HCT116 (cell line): ENCODE data around the gene VSTM2B. TPM values are rescaled to one million over a fixed set of nuclear protein-coding genes. Genes with fewer than 3 reads are reported as not detected.

Experiments
- ATAC-seq: fragments of 200-7000 bp; cut with Tn5 transposase; 2 replicates; pipeline ENCODE4 v1.9.1; 2020; ENCODE audit warnings: mild to moderate bottlenecking, moderate library complexity
- BruUV-seq: library from RNA; stranded (reverse); fragments of 400-500 nt; replicated peaks from 2 replicates; lab custom pipeline; 2021; lab: Mats Ljungman, UMichigan
- CTCF ChIA-PET: fragments of 300-600 bp; sonication (Branson Sonifier 250); formaldehyde crosslinking; loops from one replicate; lab custom pipeline; 2021; ENCODE audit warnings: antibody characterized with exemption; lab: Charles Lee
- POLR2A ChIA-PET: fragments of 300-600, 350-600 bp; sonication (Branson Sonifier 250); formaldehyde crosslinking; loops from one replicate; lab custom pipeline; 2021; ENCODE audit warnings: antibody characterized with exemption; lab: Charles Lee
- RAD21 ChIA-PET, 2 experiments: fragments of 300-600 bp; sonication (Branson Sonifier 250); formaldehyde crosslinking; loops; one replicate each; lab custom pipeline; 2023; ENCODE audit warnings: low total read pairs in 2 of 2; ENCODE audit not compliant: uncharacterized antibody in 2 of 2, unreplicated experiment in 2 of 2, low non-redundant PET in 1 of 2; lab: Charles Lee
- DNase-seq: peaks from one replicate; pipeline ENCODE4 v3.0.0-alpha.2; 2010; ENCODE audit warnings: low read depth, low spot score
- H2AFZ ChIP-seq: fragments of 200-600 bp; shearing (Covaris generic), sonication (generic); 2 replicates; pipeline ENCODE4 v1.6.1; 2017; ENCODE audit warnings: low read depth, mixed run types, mixed read lengths, antibody characterized with exemption, low read length; ENCODE audit not compliant: poor library complexity, severe bottlenecking
- H3K27ac ChIP-seq: 2 replicates; pipeline ENCODE4 v1.5.1; 2012; ENCODE audit warnings: low read depth, low read length
- H3K27me3 ChIP-seq: fragments of 200-600 bp; sonication (generic); 2 replicates; pipeline ENCODE4 v1.6.1; 2016; ENCODE audit warnings: mixed run types, low read length, mixed read lengths; ENCODE audit not compliant: insufficient read depth
- H3K36me3 ChIP-seq, 2 experiments: fragments of 200-500 bp in 1 of 2; fragments of 200-600 bp in 1 of 2; sonication (Bioruptor generic) in 1 of 2; sonication (generic) in 1 of 2; 2 replicates each; pipeline versions ENCODE4 v1.5.1 to v1.6.1; 2014 to 2016; ENCODE audit warnings: low read length in 2 of 2, inconsistent platforms in 1 of 2, mixed read lengths in 1 of 2, mixed run types in 1 of 2; ENCODE audit not compliant: insufficient read depth in 2 of 2, control insufficient read depth in 1 of 2
- H3K4me1 ChIP-seq, 2 experiments: fragments of 200-600 bp in 1 of 2; sonication (generic) in 1 of 2; 2 replicates each; pipeline versions ENCODE4 v1.5.1 to v1.6.1; 2012 to 2017; ENCODE audit warnings: low read length in 2 of 2, inconsistent platforms in 1 of 2, mild to moderate bottlenecking in 1 of 2, mixed read lengths in 1 of 2, mixed run types in 1 of 2, moderate library complexity in 1 of 2; ENCODE audit not compliant: insufficient read depth in 2 of 2, control insufficient read depth in 1 of 2
- H3K4me2 ChIP-seq: fragments of 200-600 bp; sonication (generic); 2 replicates; pipeline ENCODE4 v1.6.1; 2017; ENCODE audit warnings: mixed run types, low read length, mixed read lengths
- H3K4me3 ChIP-seq, 2 experiments: fragments of 200-600 bp in 1 of 2; sonication (generic) in 1 of 2; replicated peaks in 1 of 2; 2 replicates each; pipeline ENCODE4 v1.5.1; 2011 to 2016; ENCODE audit warnings: low read length in 2 of 2, control low read depth in 1 of 2, low read depth in 1 of 2, mild to moderate bottlenecking in 1 of 2, mixed read lengths in 1 of 2, mixed run types in 1 of 2
- H3K79me2 ChIP-seq: fragments of 200-600 bp; sonication (generic); 2 replicates; pipeline ENCODE4 v1.6.1; 2017; ENCODE audit warnings: mild to moderate bottlenecking, mixed run types, low read length, moderate library complexity, mixed read lengths; ENCODE audit not compliant: insufficient read depth
- H3K9ac ChIP-seq: fragments of 200-600 bp; sonication (generic); 2 replicates; pipeline ENCODE4 v1.6.1; 2016; ENCODE audit warnings: low read length, mixed read lengths
- H3K9me2 ChIP-seq: fragments of 200-600 bp; sonication (generic), shearing (Covaris generic); 2 replicates; pipeline ENCODE4 v1.6.1; 2017; ENCODE audit warnings: mixed run types, mild to moderate bottlenecking, moderate library complexity; ENCODE audit not compliant: insufficient read depth
- H3K9me3 ChIP-seq, 2 experiments: fragments of 200-500 bp in 1 of 2; fragments of 200-600 bp in 1 of 2; sonication (Bioruptor generic) in 1 of 2; sonication (generic) in 1 of 2; 2 replicates each; pipeline ENCODE4 v1.6.1; 2014 to 2017; ENCODE audit warnings: low read length in 2 of 2, mixed read lengths in 2 of 2, inconsistent platforms in 1 of 2, low read depth in 1 of 2, mild to moderate bottlenecking in 1 of 2, mixed run types in 1 of 2, moderate library complexity in 1 of 2; ENCODE audit not compliant: control insufficient read depth in 1 of 2, insufficient read depth in 1 of 2
- H4K20me1 ChIP-seq: fragments of 200-600 bp; sonication (generic), shearing (Covaris generic); 2 replicates; pipeline ENCODE4 v1.6.1; 2017; ENCODE audit warnings: mixed run types, mild to moderate bottlenecking, moderate library complexity; ENCODE audit not compliant: insufficient read depth
- ATF3 ChIP-seq: IDR thresholded peaks from 2 replicates; pipeline ENCODE4 v1.6.1; 2012
- CBX3 ChIP-seq: IDR thresholded peaks from 2 replicates; pipeline ENCODE4 v1.6.1; 2012; ENCODE audit warnings: low read depth
- EGR1 ChIP-seq: IDR thresholded peaks from 2 replicates; pipeline ENCODE4 v1.6.1; 2012; ENCODE audit warnings: low read depth
- EZH2 ChIP-seq: fragments of 200-600 bp; sonication (generic); IDR thresholded peaks from 2 replicates; pipeline ENCODE4 v1.6.1; 2017; ENCODE audit warnings: antibody characterized with exemption, mixed run types
- FOSL1 ChIP-seq: IDR thresholded peaks from 2 replicates; pipeline ENCODE4 v1.6.1; 2012; ENCODE audit warnings: low read depth
- JUND ChIP-seq: IDR thresholded peaks from 2 replicates; pipeline ENCODE4 v1.6.1; 2012
- POLR2A ChIP-seq: IDR thresholded peaks from 2 replicates; pipeline ENCODE4 v1.7.0; 2011; ENCODE audit warnings: borderline replicate concordance; ENCODE audit not compliant: insufficient read depth, insufficient read length; ENCODE audit errors: extremely low read depth
- POLR2AphosphoS5 ChIP-seq: IDR thresholded peaks from 2 replicates; pipeline ENCODE4 v1.6.1; 2011; ENCODE audit warnings: mild to moderate bottlenecking, low read depth, low read length, moderate library complexity
- SIN3A ChIP-seq: IDR thresholded peaks from 2 replicates; pipeline ENCODE4 v1.6.1; 2012; ENCODE audit warnings: low read depth
- SP1 ChIP-seq: IDR thresholded peaks from 2 replicates; pipeline ENCODE4 v1.6.1; 2012; ENCODE audit warnings: low read depth
- SRF ChIP-seq: IDR thresholded peaks from 2 replicates; pipeline ENCODE4 v1.6.1; 2012; ENCODE audit warnings: low read depth
- TCF7L2 ChIP-seq: IDR thresholded peaks from 2 replicates; pipeline ENCODE4 v1.7.0; 2011; ENCODE audit warnings: borderline replicate concordance, inconsistent platforms; ENCODE audit not compliant: insufficient read depth, insufficient read length; ENCODE audit errors: extremely low read depth
- YY1 ChIP-seq: IDR thresholded peaks from 2 replicates; pipeline ENCODE4 v1.6.1; 2011; ENCODE audit warnings: low read length, low read depth, moderate library complexity, mild to moderate bottlenecking; ENCODE audit not compliant: insufficient replicate concordance; ENCODE audit errors: extremely low read depth
- ZBTB33 ChIP-seq: IDR thresholded peaks from 2 replicates; pipeline ENCODE4 v1.6.1; 2011; ENCODE audit warnings: mild to moderate bottlenecking, low read length, moderate library complexity; ENCODE audit not compliant: insufficient replicate concordance; ENCODE audit errors: extremely low read depth
- ZNF274 ChIP-seq: fragments of 200-500 bp; sonication (Bioruptor generic); IDR thresholded peaks from 2 replicates; pipeline ENCODE4 v1.6.1; 2014; ENCODE audit warnings: mild to moderate bottlenecking, low read depth, low read length, inconsistent platforms
- intact Hi-C: fragments of 100-400 bp; cut with micrococcal nuclease; formaldehyde crosslinking; loops from 2 replicates; pipeline ENCODE4 v1.10.0; 2022
- total RNA-seq: library from RNA; stranded (reverse); gene quantifications from one replicate; pipeline ENCODE4 v1.2.1, GENCODE V29; 2021; ENCODE audit not compliant: unreplicated experiment

Gene VSTM2B
- total RNA-seq, 1 experiment from 2014 or later: not detected

- no peaks in the 10 kb centered on the region for H3K36me3 ChIP-seq
- no peaks in the 10 kb centered on the region for H4K20me1 ChIP-seq
- RAD21 ChIA-PET: no interaction called here
- CTCF ChIA-PET: no interaction called here
- H3K9ac ChIP-seq: no peak overlapping the region
- ATAC-seq (no peak), DNase-seq (no peak)
- H3K27me3 ChIP-seq: 0 out of 2 replicates have a peak, but pooled peaks cover 6% of the 10 kb centered on the region
- POLR2A ChIA-PET: no interaction called here
- BruUV-seq: no TSS peak
- no peak for TF ChIP-seq JUND
- TF ChIP-seq SP1: no peak
- TF ChIP-seq EZH2: no peak
- no peak for TF ChIP-seq POLR2A
- TF ChIP-seq SRF: no peak
- TF ChIP-seq, all 23 proteins: peak for 0
- Histone ChIP-seq H3K27ac (no peak overlapping the region), H3K9me3 (no peaks in the 10 kb centered on the region), H3K4me2 (no peak overlapping the region), H3K4me1 (no peaks in the 10 kb centered on the region), H3K79me2 (no peaks in the 10 kb centered on the region), H3K9me2 (no peaks in the 10 kb centered on the region), H2AFZ (no peak overlapping the region), H3K4me3 (no peak overlapping the region)
- intact Hi-C loops: no loop called here
Measured at GRCh38 chr19:29549105-29550070, 23.6 kb downstream of the VSTM2B start.

DNA sequence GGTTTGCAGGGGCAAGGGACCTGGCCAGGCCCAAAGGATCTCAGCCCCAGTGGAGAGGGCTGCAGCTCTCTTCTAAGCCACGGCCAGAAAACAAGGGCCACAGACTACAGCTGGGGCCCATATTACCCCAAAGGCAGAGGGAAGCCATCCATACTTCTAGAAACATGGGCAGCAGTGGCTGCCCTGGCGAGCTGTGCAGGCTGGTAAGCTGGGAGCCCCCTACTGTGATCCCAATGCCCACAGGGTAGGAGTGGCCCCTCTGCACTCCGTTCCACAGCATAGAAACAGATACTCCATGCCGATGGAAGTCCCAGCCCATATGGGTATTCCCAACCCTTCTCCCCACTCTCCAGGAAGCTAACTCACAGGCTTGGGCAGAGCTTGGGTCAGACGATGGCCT lies 25.1 kb downstream of the VSTM2B start:
- ATAC-seq: no peak
- no peak for TF ChIP-seq CBX3
- TF ChIP-seq FOSL1: no peak
- TF ChIP-seq ATF3: no peak
- no peak for TF ChIP-seq TCF7L2
- no peak for TF ChIP-seq ZNF274
- no peak for TF ChIP-seq JUND
- no peak for TF ChIP-seq SP1
- no peak for TF ChIP-seq EGR1
- no peak for TF ChIP-seq SIN3A
- no peak for TF ChIP-seq ZBTB33
- no peak for TF ChIP-seq SRF
- TF ChIP-seq POLR2AphosphoS5: no peak
- no peak for TF ChIP-seq YY1
- H3K9ac ChIP-seq: no peak overlapping the region
- H3K4me2 ChIP-seq: no peak overlapping the region
- H3K36me3 ChIP-seq: no peaks in the 10 kb centered on the region
- intact Hi-C loops: no loop called here
- H2AFZ ChIP-seq: no peak overlapping the region
- no peaks in the 10 kb centered on the region for H3K9me3 ChIP-seq
- ChIA-PET RAD21 (no interaction called here), CTCF (no interaction called here), POLR2A (no interaction called here)
- 0 out of 2 replicates have a peak, but pooled peaks cover 6% of the 10 kb centered on the region for H3K27me3 ChIP-seq
- no peak overlapping the region for H3K4me3 ChIP-seq
- no peaks in the 10 kb centered on the region for H3K79me2 ChIP-seq
- DNase-seq: no peak
- no peak overlapping the region for H3K27ac ChIP-seq
- no peaks in the 10 kb centered on the region for H4K20me1 ChIP-seq
- no TSS peak for BruUV-seq
- H3K4me1 ChIP-seq: no peaks in the 10 kb centered on the region
- no peaks in the 10 kb centered on the region for H3K9me2 ChIP-seq
